Tibial artery (tissue), 4 donors: Measurements from ENCODE around the gene NOXO1.
A peak's percentile ranks its signal among the peaks of the same experiment; 100 is the strongest.
"Not testable (repeated sequence)": the region's sequence is repeated elsewhere in the genome, so short reads cannot be mapped to it uniquely, and the experiment has no call there.

ENCODE experiments used
- DNase-seq, 2 donors: peaks; one replicate each; pipeline ENCODE4 v3.0.0-alpha.2; 2019
- H3K27ac ChIP-seq, 2 donors: fragments of 200-600 bp; sonication (generic) in 1 of 2; 1 replicate in 1 of 2; 2 replicates in 1 of 2; pipeline ENCODE4 v1.5.1; 2018 to 2019; ENCODE audit warnings: mild to moderate bottlenecking in 1 of 2
- H3K27me3 ChIP-seq, 2 donors: fragments of 200-600 bp; sonication (generic) in 1 of 2; one replicate each; pipeline versions ENCODE4 v1.5.1 to v1.6.0; 2016 to 2019
- H3K36me3 ChIP-seq, 3 donors: fragments of 200-600 bp; sonication (generic) in 2 of 3; one replicate each; pipeline ENCODE4 v1.5.1; 2016 to 2019; ENCODE audit warnings: mild to moderate bottlenecking in 2 of 3
- H3K4me1 ChIP-seq, 4 donors: fragments of 200-600 bp; sonication (generic) in 2 of 4; 1 replicate in 3 of 4; 2 replicates in 1 of 4; pipeline ENCODE4 v1.5.1; 2016 to 2019
- H3K4me3 ChIP-seq, 2 donors: fragments of 200-600 bp; sonication (generic) in 1 of 2; 1 replicate in 1 of 2; 2 replicates in 1 of 2; pipeline ENCODE4 v1.5.1; 2018 to 2019; ENCODE audit warnings: mild to moderate bottlenecking in 2 of 2
- H3K9me3 ChIP-seq, 3 donors: fragments of 200-600 bp; sonication (generic) in 1 of 3; one replicate each; pipeline ENCODE4 v1.5.1; 2016 to 2019
- intact Hi-C: fragments of 100-400 bp; cut with DNase I; formaldehyde crosslinking; loops from one replicate; pipeline ENCODE4 v1.15.0; 2023; ENCODE audit warnings: low total_unique reads
- TF ChIP-seq, protein P1 (sequence below), 2 experiments: fragments of 200-600 bp in 1 of 2; fragments of 450-650 bp in 1 of 2; IDR thresholded peaks; one replicate each; pipeline ENCODE4 v1.5.1; 2017 to 2019; ENCODE audit warnings: antibody characterized with exemption in 2 of 2, mild to moderate bottlenecking in 1 of 2, moderate library complexity in 1 of 2

Gene NOXO1

DNA sequence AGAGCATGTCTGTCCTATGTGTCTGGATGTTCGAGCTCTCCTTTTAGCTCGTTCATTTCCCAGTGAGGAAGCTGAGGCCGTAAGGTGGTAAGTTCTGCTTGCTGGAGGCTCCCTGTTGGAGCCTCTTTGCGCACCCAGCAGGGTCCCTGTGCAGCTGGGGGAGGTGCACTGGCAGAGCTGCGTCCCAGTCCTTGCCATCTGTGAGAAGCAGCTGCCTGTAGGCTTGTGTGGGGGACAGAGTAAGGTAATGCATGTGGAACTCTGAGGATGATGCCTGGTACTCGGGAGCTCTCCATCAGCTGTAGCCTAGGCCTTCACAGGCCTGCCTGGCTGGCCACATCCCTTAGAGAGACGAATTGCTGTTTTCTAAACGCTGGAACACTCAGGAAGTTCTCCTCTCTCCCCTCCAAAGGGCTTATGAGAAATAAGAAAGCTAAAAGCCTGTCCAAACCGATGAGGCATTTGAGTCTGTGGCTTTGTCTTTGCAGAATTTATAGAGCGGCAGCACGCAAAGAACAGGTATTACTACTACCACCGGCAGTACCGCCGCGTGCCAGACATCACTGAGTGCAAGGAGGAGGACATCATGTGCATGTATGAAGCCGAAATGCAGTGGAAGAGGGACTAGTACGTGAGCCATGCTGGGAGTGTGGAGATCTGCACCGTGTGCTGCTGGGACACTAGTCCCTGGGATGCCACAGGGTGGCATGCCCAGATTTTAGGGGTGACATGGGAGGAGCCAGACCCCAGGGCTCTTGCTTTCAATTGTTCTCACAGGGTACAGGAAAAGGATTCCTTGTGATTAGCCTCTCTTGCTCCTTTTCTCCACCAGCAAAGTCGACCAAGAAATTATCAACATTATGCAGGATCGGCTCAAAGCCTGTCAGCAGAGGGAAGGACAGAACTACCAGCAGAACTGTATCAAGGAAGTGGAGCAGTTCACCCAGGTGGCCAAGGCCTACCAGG, 20.3 kb downstream of the NOXO1 start:
- H3K4me1 ChIP-seq: peaks cover 0 to 37% (median 27%) of the 10 kb centered on the region in 4 donors
- peak overlapping the region in 1 of 2 donors; percentile 92 for H3K27ac ChIP-seq
- H3K27me3 ChIP-seq: no peaks in the 10 kb centered on the region
- H3K36me3 ChIP-seq: peaks cover 28 to 34% (median 32%) of the 10 kb centered on the region in 3 donors
- TF ChIP-seq, protein P1, sequence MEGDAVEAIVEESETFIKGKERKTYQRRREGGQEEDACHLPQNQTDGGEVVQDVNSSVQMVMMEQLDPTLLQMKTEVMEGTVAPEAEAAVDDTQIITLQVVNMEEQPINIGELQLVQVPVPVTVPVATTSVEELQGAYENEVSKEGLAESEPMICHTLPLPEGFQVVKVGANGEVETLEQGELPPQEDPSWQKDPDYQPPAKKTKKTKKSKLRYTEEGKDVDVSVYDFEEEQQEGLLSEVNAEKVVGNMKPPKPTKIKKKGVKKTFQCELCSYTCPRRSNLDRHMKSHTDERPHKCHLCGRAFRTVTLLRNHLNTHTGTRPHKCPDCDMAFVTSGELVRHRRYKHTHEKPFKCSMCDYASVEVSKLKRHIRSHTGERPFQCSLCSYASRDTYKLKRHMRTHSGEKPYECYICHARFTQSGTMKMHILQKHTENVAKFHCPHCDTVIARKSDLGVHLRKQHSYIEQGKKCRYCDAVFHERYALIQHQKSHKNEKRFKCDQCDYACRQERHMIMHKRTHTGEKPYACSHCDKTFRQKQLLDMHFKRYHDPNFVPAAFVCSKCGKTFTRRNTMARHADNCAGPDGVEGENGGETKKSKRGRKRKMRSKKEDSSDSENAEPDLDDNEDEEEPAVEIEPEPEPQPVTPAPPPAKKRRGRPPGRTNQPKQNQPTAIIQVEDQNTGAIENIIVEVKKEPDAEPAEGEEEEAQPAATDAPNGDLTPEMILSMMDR (IDR thresholded peaks at IDR 0.05): no peak
- peak overlapping the region in 1 of 2 donors; percentile 83 for H3K4me3 ChIP-seq
- intact Hi-C loops: no loop called here
- no peaks in the 10 kb centered on the region for H3K9me3 ChIP-seq
- no peak for DNase-seq

DNA sequence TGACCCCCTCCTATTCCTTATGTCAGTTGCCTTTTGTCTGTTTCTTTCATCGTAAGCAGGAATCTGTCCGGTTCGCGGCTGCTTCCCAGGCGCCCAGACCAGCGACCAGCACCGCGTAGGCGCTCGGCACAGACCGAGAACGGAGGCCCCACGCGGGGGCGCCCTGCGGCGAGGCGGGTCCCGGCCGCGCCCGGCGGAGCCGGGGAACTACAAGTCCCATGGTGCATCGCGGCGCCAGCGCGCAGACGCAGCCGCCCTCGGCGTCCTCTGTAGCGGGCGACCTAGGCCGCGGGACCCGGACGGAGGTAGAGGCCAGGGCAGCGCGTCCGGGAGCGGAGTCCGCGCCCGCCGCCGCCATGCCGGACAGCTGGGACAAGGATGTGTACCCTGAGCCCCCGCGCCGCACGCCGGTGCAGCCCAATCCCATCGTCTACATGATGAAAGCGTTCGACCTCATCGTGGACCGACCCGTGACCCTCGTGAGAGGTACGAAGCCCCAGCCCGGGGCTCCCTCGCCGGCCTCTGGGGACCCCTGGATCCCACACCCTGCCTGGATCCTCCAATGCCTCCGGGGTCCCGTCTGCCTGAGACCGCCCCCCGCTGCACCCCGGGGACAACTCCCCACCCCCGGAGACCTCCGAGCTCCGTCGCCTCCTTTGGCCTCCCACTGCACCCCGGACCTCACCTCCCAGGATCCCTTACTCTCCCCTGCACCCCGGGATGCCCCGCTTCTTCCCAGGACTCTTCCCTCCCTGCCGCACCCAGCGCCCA, 21.8 kb downstream of the NOXO1 start, which contains the start of gene NDUFB10:
TSS of gene NDUFB10 (plus strand) at position 270 of the 771 bp plus-strand sequence. CDS start at position 357, 87 bp downstream.
- Histone ChIP-seq H3K4me3 (peak within 1 kb of the TSS; percentile 80 to 83), H3K4me1 (peaks cover 0 to 32% (median 21%) of the 10 kb centered on the region in 4 donors), H3K36me3 (peaks cover 28 to 34% (median 32%) of the 10 kb centered on the region in 3 donors), H3K9me3 (no peaks in the 10 kb centered on the region), H3K27ac (peak within 1 kb of the TSS; percentile 85 to 92), H3K27me3 (peaks cover 0 to 5% of the 10 kb centered on the region in 2 donors)
- intact Hi-C loops: no loop called here
- DNase-seq: peak; percentile 89 to 95
- TF ChIP-seq, protein P1 (IDR thresholded peaks at IDR 0.05): peak; percentile 51 to 60

DNA sequence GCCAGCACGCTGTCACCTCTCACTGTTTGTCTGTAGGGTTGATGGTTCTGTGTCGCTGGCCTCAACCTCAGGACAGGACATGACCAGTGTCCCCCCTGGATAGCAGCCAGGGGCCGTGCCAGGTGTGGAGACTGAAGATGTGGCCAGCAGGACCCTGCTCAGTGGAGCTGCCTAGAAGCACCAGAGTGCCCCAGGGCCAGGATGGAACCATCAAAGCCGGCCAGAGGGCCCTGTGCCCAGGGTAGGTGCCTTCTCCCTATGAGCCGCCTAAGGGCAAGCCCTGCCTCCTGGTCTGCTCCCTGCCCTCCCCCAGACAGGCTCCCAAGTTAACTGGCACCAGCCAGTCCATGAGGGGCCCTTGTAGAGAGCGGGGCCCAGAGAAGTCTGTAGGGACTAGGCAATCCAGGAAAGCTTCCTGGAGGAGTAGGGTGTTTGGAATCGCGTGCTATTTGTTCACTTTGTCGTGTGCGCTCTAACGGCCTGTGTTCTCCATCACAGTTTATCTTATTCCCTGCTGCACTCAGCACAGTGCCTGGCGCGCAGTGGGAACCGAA, 22.5 kb downstream of the NOXO1 start:
- Histone ChIP-seq H3K36me3 (peaks cover 28 to 32% (median 31%) of the 10 kb centered on the region in 3 donors), H3K9me3 (no peaks in the 10 kb centered on the region), H3K4me1 (peaks cover 0 to 27% (median 18%) of the 10 kb centered on the region in 4 donors), H3K4me3 (peak overlapping the region; percentile 80 to 83), H3K27me3 (peaks cover 0 to 11% of the 10 kb centered on the region in 2 donors), H3K27ac (peak overlapping the region; percentile 85 to 92)
- intact Hi-C loops: no loop called here
- no peak for DNase-seq
- TF ChIP-seq, protein P1 (IDR thresholded peaks at IDR 0.05): no peak

DNA sequence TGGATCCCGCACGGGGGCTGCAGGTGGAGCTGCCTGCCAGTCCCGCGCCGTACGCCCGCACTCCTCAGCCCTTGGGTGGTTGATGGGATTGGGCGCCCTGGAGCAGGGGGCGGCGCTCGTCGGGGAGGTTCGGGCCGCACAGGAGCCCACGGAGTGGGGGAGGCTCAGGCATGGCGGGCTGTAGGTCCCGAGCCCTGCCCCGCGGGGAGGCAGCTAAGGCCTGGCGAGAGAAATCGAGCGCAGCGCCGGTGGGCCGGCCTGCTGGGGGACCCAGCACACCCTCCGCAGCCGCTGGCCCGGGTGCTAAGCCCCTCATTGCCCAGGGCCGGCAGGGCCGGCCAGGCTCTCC, 23.2 kb downstream of the NOXO1 start:
- H3K9me3 ChIP-seq, intact Hi-C loops, H3K4me3 ChIP-seq, DNase-seq, H3K27ac ChIP-seq: not testable (repeated sequence)
- peaks cover 0 to 20% (median 16%) of the 10 kb centered on the region in 4 donors for H3K4me1 ChIP-seq
- H3K27me3 ChIP-seq: peaks cover 0 to 11% of the 10 kb centered on the region in 2 donors
- peaks cover 21 to 26% (median 24%) of the 10 kb centered on the region in 3 donors for H3K36me3 ChIP-seq

DNA sequence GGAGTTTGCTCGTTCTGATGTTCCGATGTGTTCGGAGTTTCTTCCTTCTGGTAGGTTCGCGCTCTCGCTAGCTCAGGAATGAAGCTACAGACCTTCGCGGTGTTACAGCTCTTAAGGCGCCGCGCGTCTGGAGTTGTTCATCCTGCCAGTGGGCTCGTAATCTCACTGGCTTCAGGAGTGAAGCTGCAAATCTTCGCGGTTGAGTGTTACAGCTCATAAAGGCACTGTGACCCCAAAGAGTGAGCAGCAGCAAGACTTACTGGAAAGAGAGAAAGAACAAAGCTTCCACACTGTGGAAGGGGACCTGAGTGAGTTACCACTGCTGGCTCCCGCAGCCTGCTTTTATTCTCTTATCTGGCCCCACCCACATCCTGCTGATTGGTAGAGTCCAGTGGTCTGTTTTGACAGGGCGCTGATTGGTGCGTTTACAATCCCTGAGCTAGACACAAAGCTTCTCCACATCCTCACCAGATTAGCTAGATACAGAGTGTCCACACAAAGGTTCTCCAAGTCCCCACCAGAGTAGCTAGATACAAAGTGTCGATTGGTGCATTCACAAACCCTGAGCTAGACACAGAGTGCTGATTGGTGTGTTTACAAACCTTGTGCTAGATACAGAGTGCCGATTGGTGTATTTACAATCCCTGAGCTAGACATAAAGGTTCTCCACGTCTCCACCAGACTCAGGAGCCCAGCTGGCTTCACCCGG, 23.7 kb downstream of the NOXO1 start:
- Histone ChIP-seq H3K4me1 (peaks cover 0 to 20% (median 16%) of the 10 kb centered on the region in 4 donors), H3K36me3 (peaks cover 16 to 21% (median 19%) of the 10 kb centered on the region in 3 donors), H3K27me3 (peaks cover 0 to 11% of the 10 kb centered on the region in 2 donors)
- H3K4me3 ChIP-seq, intact Hi-C loops, H3K27ac ChIP-seq, H3K9me3 ChIP-seq, DNase-seq: not testable (repeated sequence)

DNA sequence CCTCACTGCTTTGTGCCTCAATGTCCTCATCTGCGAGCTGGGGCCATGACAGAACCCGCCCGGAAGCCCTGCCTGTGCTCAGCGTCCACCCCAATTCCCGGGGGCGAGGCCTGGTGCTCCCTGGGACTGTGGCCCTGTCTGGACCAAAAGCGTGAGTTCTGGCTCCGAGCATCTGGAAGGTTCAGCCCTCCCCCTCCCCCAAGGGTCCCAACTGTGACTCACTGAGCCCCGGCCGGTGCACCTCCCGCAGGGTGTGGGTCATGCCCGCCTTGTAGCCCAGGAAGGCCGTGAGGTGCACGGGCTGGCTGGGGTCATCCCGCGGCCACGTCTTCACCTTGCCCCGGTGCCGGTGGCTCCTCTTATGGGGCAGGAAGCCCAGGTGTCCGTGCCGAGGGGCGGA, 27.5 kb downstream of the NOXO1 start:
- DNase-seq: no peak
- Histone ChIP-seq H3K4me3 (no peak overlapping the region), H3K9me3 (no peaks in the 10 kb centered on the region), H3K27me3 (peaks cover 0 to 11% of the 10 kb centered on the region in 2 donors), H3K36me3 (no peaks in the 10 kb centered on the region), H3K27ac (no peak overlapping the region), H3K4me1 (peaks cover 0 to 7% (median 2%) of the 10 kb centered on the region in 4 donors)
- TF ChIP-seq, protein P1 (IDR thresholded peaks at IDR 0.05): no peak
- intact Hi-C loops: no loop called here
